GM12873 (cell line): Measurements from ENCODE around the gene NPHP1.

Experiments used
- TF ChIP-seq, protein P1 (sequence below): IDR thresholded peaks from 2 replicates; pipeline ENCODE4 v1.5.1; 2012; ENCODE audit warnings: low read depth, mild to moderate bottlenecking, moderate library complexity, low read length, control low read depth; ENCODE audit not compliant: insufficient read depth; ENCODE audit errors: missing control alignments

The NPHP1 gene

GRCh38 chr2:110173523-110173922 is 31.3 kb downstream of the NPHP1 start:
- TF ChIP-seq, protein P1, sequence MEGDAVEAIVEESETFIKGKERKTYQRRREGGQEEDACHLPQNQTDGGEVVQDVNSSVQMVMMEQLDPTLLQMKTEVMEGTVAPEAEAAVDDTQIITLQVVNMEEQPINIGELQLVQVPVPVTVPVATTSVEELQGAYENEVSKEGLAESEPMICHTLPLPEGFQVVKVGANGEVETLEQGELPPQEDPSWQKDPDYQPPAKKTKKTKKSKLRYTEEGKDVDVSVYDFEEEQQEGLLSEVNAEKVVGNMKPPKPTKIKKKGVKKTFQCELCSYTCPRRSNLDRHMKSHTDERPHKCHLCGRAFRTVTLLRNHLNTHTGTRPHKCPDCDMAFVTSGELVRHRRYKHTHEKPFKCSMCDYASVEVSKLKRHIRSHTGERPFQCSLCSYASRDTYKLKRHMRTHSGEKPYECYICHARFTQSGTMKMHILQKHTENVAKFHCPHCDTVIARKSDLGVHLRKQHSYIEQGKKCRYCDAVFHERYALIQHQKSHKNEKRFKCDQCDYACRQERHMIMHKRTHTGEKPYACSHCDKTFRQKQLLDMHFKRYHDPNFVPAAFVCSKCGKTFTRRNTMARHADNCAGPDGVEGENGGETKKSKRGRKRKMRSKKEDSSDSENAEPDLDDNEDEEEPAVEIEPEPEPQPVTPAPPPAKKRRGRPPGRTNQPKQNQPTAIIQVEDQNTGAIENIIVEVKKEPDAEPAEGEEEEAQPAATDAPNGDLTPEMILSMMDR, result no peak

- TF ChIP-seq, protein P1, result no peak
These were observed 32.3 kb downstream of the NPHP1 start for GRCh38 chr2:110172506-110172905.

- TF ChIP-seq, protein P1, result no peak
These were observed 34.7 kb downstream of the NPHP1 start for GRCh38 chr2:110170102-110170501.

DNA sequence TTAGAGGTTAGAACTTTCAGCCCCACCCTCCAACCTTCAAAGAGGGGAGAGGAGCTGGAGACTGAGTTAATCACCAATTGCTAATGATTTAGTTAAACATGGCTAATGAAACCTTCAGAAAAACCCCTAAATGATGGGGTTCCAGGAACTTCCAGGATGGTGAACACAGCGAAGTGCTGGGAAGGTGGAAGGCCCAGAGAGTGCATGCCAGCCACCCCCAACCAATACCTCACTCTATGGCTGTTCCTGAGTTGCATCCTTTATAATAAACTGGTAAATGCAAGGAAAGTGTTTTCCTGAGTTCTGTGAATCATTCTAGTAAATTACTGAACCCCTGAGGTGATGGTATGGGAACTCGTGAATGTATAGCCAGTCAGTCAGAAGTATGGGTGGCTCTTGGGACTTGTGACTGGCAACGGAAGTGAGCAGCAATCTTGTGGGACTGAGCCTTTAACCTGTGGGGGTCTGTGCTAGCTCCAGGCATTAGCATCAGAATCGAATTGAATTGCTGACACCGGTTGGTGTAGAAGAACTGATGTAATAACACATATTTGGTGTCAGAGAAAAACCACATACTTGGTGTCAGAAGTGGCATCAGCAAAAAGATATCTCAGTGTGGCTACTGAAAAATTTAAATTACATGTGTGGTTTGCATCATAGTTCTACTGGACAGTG is 37.4 kb downstream of the NPHP1 start:
- TF ChIP-seq, protein P1, result no peak

- TF ChIP-seq, protein P1, result no peak
These were observed 38.5 kb downstream of the NPHP1 start for GRCh38 chr2:110166266-110166665.

DNA sequence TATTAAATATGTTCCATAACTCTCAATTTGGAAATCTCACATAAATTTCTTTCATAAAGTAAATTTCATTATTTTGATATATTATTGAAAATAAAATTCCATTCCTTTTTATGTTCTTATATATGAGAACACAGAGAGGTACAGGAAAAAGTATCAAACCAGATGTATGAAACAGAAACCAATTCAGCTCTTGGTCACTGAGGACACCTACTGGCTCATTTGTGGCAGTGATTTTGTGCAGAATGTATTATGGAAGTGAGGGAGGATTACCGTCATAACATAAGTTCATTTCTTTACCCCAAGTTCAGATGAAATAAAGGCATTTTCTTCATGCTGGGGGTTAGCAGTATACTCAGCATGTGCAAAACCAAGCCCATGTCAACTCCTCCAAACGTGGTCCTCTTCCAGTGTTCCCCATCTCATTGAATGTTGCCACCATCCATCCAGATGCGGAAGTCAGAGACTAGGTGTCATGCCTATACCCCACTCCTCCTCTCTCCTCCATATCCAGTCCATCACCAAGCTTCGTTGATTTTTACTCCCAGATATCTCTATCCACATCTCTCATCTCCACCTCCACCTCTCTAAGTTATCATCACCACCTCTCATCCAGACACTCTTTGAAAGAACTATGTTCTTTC is 47.5 kb downstream of the NPHP1 start:
- TF ChIP-seq, protein P1, result peak; percentile 71

DNA sequence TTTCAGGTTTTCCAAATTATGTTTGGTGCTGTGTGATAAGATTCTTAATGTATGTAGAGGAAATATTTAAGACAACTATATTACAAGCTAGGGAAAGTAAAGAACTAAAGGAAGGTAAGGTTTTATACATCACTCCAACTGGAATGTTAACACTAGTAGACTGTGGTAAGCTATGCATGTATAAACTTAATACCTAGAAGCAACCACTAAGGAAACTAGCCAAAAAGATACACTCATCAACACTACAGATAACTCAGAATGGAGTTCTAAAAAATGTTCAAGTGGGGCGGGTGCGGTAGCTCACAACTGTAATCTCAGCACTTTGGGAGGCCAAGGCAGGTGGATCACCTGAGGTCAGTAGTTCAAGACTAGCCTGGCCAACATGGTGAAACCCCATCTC is 51.4 kb downstream of the NPHP1 start:
- TF ChIP-seq, protein P1, result no peak
